HEK293 (cell line): ENCODE results near the gene PARD6B.

Experiments used
- CTCF ChIA-PET: fragments of 350-600 bp; formaldehyde crosslinking; extraction: SDS; loops from one replicate; lab custom pipeline; 2021; ENCODE audit warnings: antibody characterized with exemption; lab: Yijun Ruan, JAX
- POLR2A ChIA-PET: fragments of 300-600 bp; formaldehyde crosslinking; extraction: SDS; loops from one replicate; lab custom pipeline; 2020; ENCODE audit warnings: antibody characterized with exemption, inconsistent platforms; lab: Yijun Ruan, JAX
- H3K27ac ChIP-seq: fragments of 200-500 bp; sonication (Bioruptor generic); 2 replicates; pipeline ENCODE4 v1.5.1; 2014; ENCODE audit warnings: low read depth, low read length, control low read depth, inconsistent platforms; ENCODE audit errors: extremely low read depth
- H3K36me3 ChIP-seq, 2 experiments: fragments of 200-500 bp in 1 of 2; sonication (Bioruptor generic) in 1 of 2; 1 replicate in 1 of 2; 2 replicates in 1 of 2; pipeline ENCODE4 v1.5.1; 2014 to 2017; ENCODE audit warnings: inconsistent platforms in 2 of 2, low read length in 2 of 2; ENCODE audit not compliant: control insufficient read depth in 2 of 2, insufficient read depth in 1 of 2
- H3K4me1 ChIP-seq: fragments of 200-500 bp; sonication (Bioruptor generic); 2 replicates; pipeline ENCODE4 v1.5.1; 2014; ENCODE audit warnings: mild to moderate bottlenecking, low read length, inconsistent platforms; ENCODE audit not compliant: control insufficient read depth, insufficient read depth
- H3K4me3 ChIP-seq: 2 replicates; pipeline ENCODE4 v1.5.1; 2011; ENCODE audit warnings: low read depth, mild to moderate bottlenecking, control low read depth, low read length, moderate library complexity
- H3K9me3 ChIP-seq: fragments of 200-500 bp; sonication (Bioruptor generic); 2 replicates; pipeline ENCODE4 v1.5.1; 2014; ENCODE audit warnings: low read depth, low read length, inconsistent platforms; ENCODE audit not compliant: control insufficient read depth, insufficient read depth
- GFI1B ChIP-seq: fragments of 450-650 bp; formaldehyde crosslinking; IDR thresholded peaks from 2 replicates; pipeline ENCODE4 v1.5.1; 2016; ENCODE audit warnings: missing biosample characterization, missing genetic modification characterization
- GLI2 ChIP-seq: fragments of 450-650 bp; formaldehyde crosslinking; IDR thresholded peaks from 2 replicates; pipeline ENCODE4; 2017; ENCODE audit warnings: missing biosample characterization, missing genetic modification characterization, low read depth, borderline replicate concordance
- KLF9 ChIP-seq: fragments of 450-650 bp; formaldehyde crosslinking; IDR thresholded peaks from 2 replicates; pipeline ENCODE4 v1.5.1; 2016; ENCODE audit warnings: missing biosample characterization, missing genetic modification characterization, low read depth
- SP2 ChIP-seq: fragments of 450-650 bp; formaldehyde crosslinking; IDR thresholded peaks from 2 replicates; pipeline ENCODE4 v1.5.1; 2016; ENCODE audit warnings: missing biosample characterization, missing genetic modification characterization
- ZFP3 ChIP-seq: fragments of 450-650 bp; formaldehyde crosslinking; IDR thresholded peaks from 2 replicates; pipeline ENCODE4 v1.5.1; 2016; ENCODE audit warnings: low read depth, missing biosample characterization, missing genetic modification characterization
- ZFP69B ChIP-seq: fragments of 450-650 bp; formaldehyde crosslinking; IDR thresholded peaks from 2 replicates; pipeline ENCODE4 v1.5.1; 2016; ENCODE audit warnings: missing biosample characterization, missing genetic modification characterization
- ZNF121 ChIP-seq: fragments of 450-650 bp; formaldehyde crosslinking; IDR thresholded peaks from 2 replicates; pipeline ENCODE4 v1.5.1; 2016; ENCODE audit warnings: missing biosample characterization, missing genetic modification characterization
- ZNF16 ChIP-seq: fragments of 450-650 bp; formaldehyde crosslinking; IDR thresholded peaks from 2 replicates; pipeline ENCODE4 v1.5.1; 2016; ENCODE audit warnings: low read depth, missing biosample characterization, missing genetic modification characterization
- ZNF416 ChIP-seq: fragments of 450-650 bp; formaldehyde crosslinking; IDR thresholded peaks from 2 replicates; pipeline ENCODE4 v1.5.1; 2016; ENCODE audit warnings: missing biosample characterization, missing genetic modification characterization
- ZNF514 ChIP-seq: fragments of 450-650 bp; formaldehyde crosslinking; IDR thresholded peaks from 2 replicates; pipeline ENCODE4 v1.5.1; 2016; ENCODE audit warnings: missing biosample characterization, missing genetic modification characterization
- ZNF600 ChIP-seq: fragments of 450-650 bp; formaldehyde crosslinking; IDR thresholded peaks from 2 replicates; pipeline ENCODE4 v1.5.1; 2016; ENCODE audit warnings: missing biosample characterization, missing genetic modification characterization
- ZNF623 ChIP-seq: fragments of 450-650 bp; formaldehyde crosslinking; IDR thresholded peaks from 2 replicates; pipeline ENCODE4 v1.5.1; 2016; ENCODE audit warnings: missing biosample characterization, missing genetic modification characterization
- ZNF785 ChIP-seq: fragments of 450-650 bp; formaldehyde crosslinking; IDR thresholded peaks from 2 replicates; pipeline ENCODE4 v1.5.1; 2016; ENCODE audit warnings: missing biosample characterization, missing genetic modification characterization
- ZSCAN30 ChIP-seq: fragments of 450-650 bp; IDR thresholded peaks from 2 replicates; pipeline ENCODE4 v1.5.1; 2018; ENCODE audit warnings: missing biosample characterization, mild to moderate bottlenecking, missing genetic modification characterization, moderate library complexity
- ZXDB ChIP-seq: fragments of 450-650 bp; formaldehyde crosslinking; IDR thresholded peaks from 2 replicates; pipeline ENCODE4 v1.5.1; 2016; ENCODE audit warnings: missing biosample characterization, missing genetic modification characterization
- TF ChIP-seq, protein P1 (sequence below): fragments of 450-650 bp; formaldehyde crosslinking; IDR thresholded peaks from 2 replicates; pipeline ENCODE4 v1.5.1; 2016; ENCODE audit warnings: missing biosample characterization, missing genetic modification characterization, low read depth
- TF ChIP-seq, protein P2 (sequence below): fragments of 450-650 bp; formaldehyde crosslinking; IDR thresholded peaks from 2 replicates; pipeline ENCODE4 v1.5.0; 2017; ENCODE audit warnings: missing biosample characterization, missing genetic modification characterization, borderline replicate concordance
- TF ChIP-seq, protein P3 (sequence below): fragments of 450-650 bp; formaldehyde crosslinking; IDR thresholded peaks from 2 replicates; pipeline ENCODE4 v1.5.1; 2017; ENCODE audit warnings: missing biosample characterization, missing genetic modification characterization

The PARD6B gene

DNA sequence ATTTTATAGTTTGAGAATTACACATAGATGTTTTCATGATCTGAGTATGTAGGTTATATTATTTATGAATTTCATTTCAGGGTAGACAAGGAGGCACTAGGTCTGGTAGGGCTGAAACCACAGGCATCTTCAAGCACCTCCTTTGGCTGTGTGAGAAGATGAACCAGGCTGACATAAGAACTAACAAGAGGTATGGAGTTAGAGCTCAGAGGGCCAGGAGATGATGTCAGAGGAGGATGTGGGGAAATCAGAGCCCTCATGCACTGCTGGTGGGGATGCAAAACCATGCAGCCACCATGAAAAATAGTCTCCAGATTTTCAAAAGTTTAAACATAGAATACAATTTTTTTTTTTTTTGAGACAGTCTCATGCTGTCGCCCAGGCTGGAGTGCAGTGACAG, 26.4 kb upstream of the PARD6B start:
- H3K27ac ChIP-seq = no peak overlapping the region
- no peak overlapping the region for H3K4me3 ChIP-seq
- H3K36me3 ChIP-seq = no peaks in the 10 kb centered on the region
- 0 out of 2 replicates have a peak, but pooled peaks cover 5% of the 10 kb centered on the region for H3K4me1 ChIP-seq
- TF ChIP-seq ZNF785 (tag by site-specific recombination) (no peak), ZNF600 (tag by site-specific recombination) (no peak), ZNF16 (no peak), ZXDB (tag by site-specific recombination) (no peak), ZNF623 (tag by site-specific recombination) (no peak), ZFP3 (tag by site-specific recombination) (no peak), GLI2 (tag by site-specific recombination) (no peak), ZNF514 (no peak), ZSCAN30 (tag by site-specific recombination) (no peak), SP2 (no peak), ZNF416 (tag by site-specific recombination) (no peak), ZFP69B (no peak), GFI1B (tag by site-specific recombination) (no peak)
- TF ChIP-seq, protein P1, sequence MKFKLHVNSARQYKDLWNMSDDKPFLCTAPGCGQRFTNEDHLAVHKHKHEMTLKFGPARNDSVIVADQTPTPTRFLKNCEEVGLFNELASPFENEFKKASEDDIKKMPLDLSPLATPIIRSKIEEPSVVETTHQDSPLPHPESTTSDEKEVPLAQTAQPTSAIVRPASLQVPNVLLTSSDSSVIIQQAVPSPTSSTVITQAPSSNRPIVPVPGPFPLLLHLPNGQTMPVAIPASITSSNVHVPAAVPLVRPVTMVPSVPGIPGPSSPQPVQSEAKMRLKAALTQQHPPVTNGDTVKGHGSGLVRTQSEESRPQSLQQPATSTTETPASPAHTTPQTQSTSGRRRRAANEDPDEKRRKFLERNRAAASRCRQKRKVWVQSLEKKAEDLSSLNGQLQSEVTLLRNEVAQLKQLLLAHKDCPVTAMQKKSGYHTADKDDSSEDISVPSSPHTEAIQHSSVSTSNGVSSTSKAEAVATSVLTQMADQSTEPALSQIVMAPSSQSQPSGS (tag by site-specific recombination) = no peak
- ChIA-PET CTCF (interaction anchor here (2.0 kb wide), 1 partner anchor 9 kb away, joined by 9 read pairs; no protein-coding TSS in a partner anchor), POLR2A (no interaction called here)
- H3K9me3 ChIP-seq = no peaks in the 10 kb centered on the region

DNA sequence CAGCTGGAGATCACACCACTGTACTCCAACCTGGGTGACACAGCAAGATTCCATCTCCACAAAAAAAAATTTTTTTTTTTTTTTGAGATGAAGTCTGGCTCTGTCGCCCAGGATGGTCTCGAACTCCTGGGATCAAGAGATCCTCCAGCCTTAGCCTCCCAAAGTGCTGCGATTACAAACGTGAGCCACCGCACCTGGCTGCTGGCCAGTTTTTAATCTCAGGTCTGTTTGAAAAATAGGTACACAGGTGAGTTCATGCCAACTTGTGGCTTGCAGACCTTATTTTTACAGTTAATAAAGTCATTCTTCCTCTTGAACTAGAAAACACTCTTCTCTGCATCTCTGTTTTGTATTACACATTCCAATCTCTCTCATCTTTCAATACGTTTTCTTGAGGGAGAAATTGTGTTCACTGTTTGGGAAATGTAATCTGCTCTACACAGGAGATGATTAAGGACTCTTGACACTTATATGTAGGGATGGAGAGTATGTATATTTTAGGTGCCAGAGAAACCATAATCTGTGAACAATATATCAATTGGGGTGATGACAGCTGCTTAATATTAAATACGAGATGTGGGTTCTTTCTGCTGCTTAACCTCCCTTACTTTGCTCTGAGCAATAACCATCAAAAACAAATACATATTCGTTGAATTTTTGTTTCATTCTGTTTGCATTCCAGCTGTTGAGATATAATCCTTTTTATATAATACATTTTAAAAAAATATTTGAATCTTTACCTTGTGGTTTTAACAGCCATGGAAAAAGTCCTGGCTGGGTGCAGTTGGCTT, 22.3 kb upstream of the PARD6B start:
- TF ChIP-seq KLF9 (tag by site-specific recombination) (no peak), ZNF121 (tag by site-specific recombination) (no peak)
- TF ChIP-seq, protein P2, sequence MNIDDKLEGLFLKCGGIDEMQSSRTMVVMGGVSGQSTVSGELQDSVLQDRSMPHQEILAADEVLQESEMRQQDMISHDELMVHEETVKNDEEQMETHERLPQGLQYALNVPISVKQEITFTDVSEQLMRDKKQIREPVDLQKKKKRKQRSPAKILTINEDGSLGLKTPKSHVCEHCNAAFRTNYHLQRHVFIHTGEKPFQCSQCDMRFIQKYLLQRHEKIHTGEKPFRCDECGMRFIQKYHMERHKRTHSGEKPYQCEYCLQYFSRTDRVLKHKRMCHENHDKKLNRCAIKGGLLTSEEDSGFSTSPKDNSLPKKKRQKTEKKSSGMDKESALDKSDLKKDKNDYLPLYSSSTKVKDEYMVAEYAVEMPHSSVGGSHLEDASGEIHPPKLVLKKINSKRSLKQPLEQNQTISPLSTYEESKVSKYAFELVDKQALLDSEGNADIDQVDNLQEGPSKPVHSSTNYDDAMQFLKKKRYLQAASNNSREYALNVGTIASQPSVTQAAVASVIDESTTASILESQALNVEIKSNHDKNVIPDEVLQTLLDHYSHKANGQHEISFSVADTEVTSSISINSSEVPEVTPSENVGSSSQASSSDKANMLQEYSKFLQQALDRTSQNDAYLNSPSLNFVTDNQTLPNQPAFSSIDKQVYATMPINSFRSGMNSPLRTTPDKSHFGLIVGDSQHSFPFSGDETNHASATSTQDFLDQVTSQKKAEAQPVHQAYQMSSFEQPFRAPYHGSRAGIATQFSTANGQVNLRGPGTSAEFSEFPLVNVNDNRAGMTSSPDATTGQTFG (tag by site-specific recombination) = no peak
- TF ChIP-seq, protein P3, sequence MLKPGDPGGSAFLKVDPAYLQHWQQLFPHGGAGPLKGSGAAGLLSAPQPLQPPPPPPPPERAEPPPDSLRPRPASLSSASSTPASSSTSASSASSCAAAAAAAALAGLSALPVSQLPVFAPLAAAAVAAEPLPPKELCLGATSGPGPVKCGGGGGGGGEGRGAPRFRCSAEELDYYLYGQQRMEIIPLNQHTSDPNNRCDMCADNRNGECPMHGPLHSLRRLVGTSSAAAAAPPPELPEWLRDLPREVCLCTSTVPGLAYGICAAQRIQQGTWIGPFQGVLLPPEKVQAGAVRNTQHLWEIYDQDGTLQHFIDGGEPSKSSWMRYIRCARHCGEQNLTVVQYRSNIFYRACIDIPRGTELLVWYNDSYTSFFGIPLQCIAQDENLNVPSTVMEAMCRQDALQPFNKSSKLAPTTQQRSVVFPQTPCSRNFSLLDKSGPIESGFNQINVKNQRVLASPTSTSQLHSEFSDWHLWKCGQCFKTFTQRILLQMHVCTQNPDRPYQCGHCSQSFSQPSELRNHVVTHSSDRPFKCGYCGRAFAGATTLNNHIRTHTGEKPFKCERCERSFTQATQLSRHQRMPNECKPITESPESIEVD (tag by site-specific recombination) = peak; percentile 58
- Histone ChIP-seq H3K27ac (no peak overlapping the region), H3K36me3 (no peaks in the 10 kb centered on the region), H3K9me3 (no peaks in the 10 kb centered on the region), H3K4me1 (no peaks in the 10 kb centered on the region), H3K4me3 (no peak overlapping the region)
- ChIA-PET CTCF (interaction anchor here (0.7 to 1.2 kb wide), 2 partner anchors 41 to 73 kb away, joined by 3 to 5 read pairs; no protein-coding TSS in a partner anchor), POLR2A (no interaction called here)
